Neural cell (in vitro differentiated cells): ENCODE data around the gene USP40. TPM values are rescaled to one million over a fixed set of nuclear protein-coding genes. Genes with fewer than 3 reads are reported as not detected.

Experiments
- H2AFZ ChIP-seq: fragments of 200-600, 300-800 bp; sonication (generic), shearing (Covaris generic); 2 replicates; pipeline ENCODE4 v1.6.0; 2014; ENCODE audit warnings: low read depth, mild to moderate bottlenecking, antibody characterized with exemption, low read length, moderate library complexity
- H3F3A ChIP-seq: fragments of 200-600 bp; shearing (Covaris generic); 2 replicates; pipeline ENCODE4 v1.6.1; 2016; ENCODE audit warnings: mild to moderate bottlenecking, moderate library complexity, mixed read lengths, antibody characterized with exemption, low read length; ENCODE audit not compliant: insufficient read depth, poor library complexity, severe bottlenecking
- H3K27ac ChIP-seq: fragments of 200-600, 300-800 bp; sonication (generic), shearing (Covaris generic); 2 replicates; pipeline ENCODE4 v1.5.1; 2014; ENCODE audit warnings: mild to moderate bottlenecking, low read length, moderate library complexity
- H3K27me3 ChIP-seq: fragments of 300-800, 200-600 bp; sonication (generic), shearing (Covaris generic); 2 replicates; pipeline ENCODE4 v1.6.0; 2014; ENCODE audit warnings: mild to moderate bottlenecking, low read depth, low read length, moderate library complexity; ENCODE audit not compliant: insufficient read depth
- H3K36me3 ChIP-seq: fragments of 300-800, 200-600 bp; sonication (generic), shearing (Covaris generic); 2 replicates; pipeline ENCODE4 v1.5.1; 2014; ENCODE audit warnings: mild to moderate bottlenecking, antibody characterized with exemption, low read length, moderate library complexity; ENCODE audit not compliant: insufficient read depth
- H3K4me2 ChIP-seq: fragments of 300-800, 200-600 bp; sonication (generic), shearing (Covaris generic); 2 replicates; pipeline ENCODE4 v1.6.0; 2014; ENCODE audit warnings: mild to moderate bottlenecking, low read length
- H3K4me3 ChIP-seq: fragments of 300-800, 200-600 bp; sonication (generic), shearing (Covaris generic); 2 replicates; pipeline ENCODE4 v1.5.1; 2014; ENCODE audit warnings: mild to moderate bottlenecking, low read length, moderate library complexity
- H3K79me2 ChIP-seq: fragments of 200-600 bp; shearing (Covaris generic); replicated peaks from 2 replicates; pipeline ENCODE4 v1.6.0; 2014; ENCODE audit warnings: mild to moderate bottlenecking, low read length, moderate library complexity; ENCODE audit not compliant: insufficient read depth
- H3K9ac ChIP-seq: fragments of 300-800, 200-600 bp; sonication (generic), shearing (Covaris generic); 2 replicates; pipeline ENCODE4 v1.6.1; 2016; ENCODE audit warnings: mild to moderate bottlenecking, low read length, mixed read lengths
- H3K9me2 ChIP-seq: fragments of 200-600 bp; shearing (Covaris generic); 2 replicates; pipeline ENCODE4 v1.6.1; 2016; ENCODE audit warnings: mild to moderate bottlenecking, low read length, mixed read lengths; ENCODE audit not compliant: insufficient read depth
- H3K9me3 ChIP-seq: fragments of 200-600, 300-800 bp; sonication (generic), shearing (Covaris generic); 2 replicates; pipeline ENCODE4 v1.6.1; 2016; ENCODE audit warnings: mild to moderate bottlenecking, mixed run types, low read length, moderate library complexity, mixed read lengths
- H4K20me1 ChIP-seq: fragments of 200-600 bp; shearing (Covaris generic); 2 replicates; pipeline ENCODE4 v1.6.1; 2016; ENCODE audit warnings: mild to moderate bottlenecking, mixed run types; ENCODE audit not compliant: insufficient read depth
- EP300 ChIP-seq: fragments of 450-650 bp; conservative IDR thresholded peaks from 2 replicates; pipeline ENCODE4 v1.6.1; 2014; ENCODE audit warnings: antibody characterized with exemption, mild to moderate bottlenecking, moderate library complexity; ENCODE audit not compliant: poor library complexity, severe bottlenecking
- EZH2 ChIP-seq: fragments of 200-600, 300-800 bp; shearing (Covaris generic), sonication (generic); IDR thresholded peaks from 2 replicates; pipeline ENCODE4 v1.6.1; 2014; ENCODE audit warnings: antibody characterized with exemption, low read length, borderline replicate concordance, mild to moderate bottlenecking; ENCODE audit not compliant: insufficient read depth, poor library complexity, severe bottlenecking
- MXI1 ChIP-seq: fragments of 450-650 bp; conservative IDR thresholded peaks from 2 replicates; pipeline ENCODE4 v1.6.1; 2014; ENCODE audit warnings: antibody characterized with exemption, mild to moderate bottlenecking; ENCODE audit not compliant: poor library complexity, severe bottlenecking
- POLR2AphosphoS5 ChIP-seq: IDR thresholded peaks from 2 replicates; pipeline ENCODE4 v1.6.1; 2012
- RAD21 ChIP-seq: fragments of 450-650 bp; conservative IDR thresholded peaks from 2 replicates; pipeline ENCODE4 v1.6.1; 2014; ENCODE audit warnings: antibody characterized with exemption, mild to moderate bottlenecking, moderate library complexity
- SMC3 ChIP-seq: fragments of 450-650 bp; conservative IDR thresholded peaks from 2 replicates; pipeline ENCODE4 v1.6.1; 2014; ENCODE audit warnings: antibody characterized with exemption, mild to moderate bottlenecking, moderate library complexity; ENCODE audit not compliant: poor library complexity
- TAF1 ChIP-seq: IDR thresholded peaks from 2 replicates; pipeline ENCODE4 v1.6.1; 2012; ENCODE audit warnings: low read depth
- polyA plus RNA-seq: library from polyadenylated mRNA; depleted of rRNA; stranded (reverse); fragments of >200 nt; gene quantifications from 2 replicates; pipeline ENCODE4 v1.2.3, GENCODE V29; 2014
- TF ChIP-seq, protein P1 (sequence below): fragments of 450-650 bp; IDR thresholded peaks from 2 replicates; pipeline ENCODE4 v1.5.1; 2014; ENCODE audit warnings: antibody characterized with exemption, mild to moderate bottlenecking, moderate library complexity; ENCODE audit not compliant: poor library complexity, severe bottlenecking
- TF ChIP-seq, protein P2 (sequence below): IDR thresholded peaks from 2 replicates; pipeline ENCODE4 v1.6.1; 2012; ENCODE audit warnings: borderline replicate concordance

Gene USP40
- polyA plus RNA-seq, 1 donor from 2014 or later, result 33.3 TPM

DNA sequence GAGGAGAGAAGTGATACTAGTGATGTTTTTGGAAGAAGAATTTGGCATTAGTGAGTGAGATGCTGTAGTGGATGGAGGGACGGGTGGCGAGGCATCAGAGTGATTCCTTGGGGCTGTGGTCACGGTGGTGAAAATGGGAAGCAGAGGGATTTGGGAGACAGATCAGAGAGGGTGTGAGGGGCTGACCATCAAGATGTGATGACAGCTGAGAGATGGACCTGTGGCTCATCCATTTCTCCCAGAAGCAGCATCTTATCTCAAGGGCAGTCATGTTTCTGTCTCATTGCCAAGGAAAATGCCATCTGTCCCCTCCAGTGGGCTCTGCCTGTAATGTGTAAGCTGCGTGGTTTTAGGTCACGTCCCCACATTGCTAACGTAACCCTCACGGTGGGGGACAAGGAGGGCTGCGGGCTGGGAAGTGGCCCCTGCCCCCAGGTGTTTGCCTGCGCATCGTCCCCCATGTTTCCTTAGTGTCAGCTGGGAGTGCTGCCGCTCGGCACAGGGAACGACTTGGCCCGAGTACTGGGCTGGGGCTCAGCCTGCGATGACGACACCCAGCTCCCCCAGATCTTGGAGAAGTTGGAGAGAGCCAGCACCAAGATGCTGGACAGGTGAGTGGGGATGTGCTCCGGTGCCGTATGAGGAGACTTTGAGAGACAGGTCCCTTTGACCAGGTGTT, 121.3 kb downstream of the USP40 start:
- Histone ChIP-seq H3K9me2 (no peaks in the 10 kb centered on the region), H3K36me3 (no peaks in the 10 kb centered on the region), H2AFZ (no peak overlapping the region), H3K27ac (no peak overlapping the region), H3K9ac (no peak overlapping the region), H3K4me2 (no peak overlapping the region), H3K9me3 (no peaks in the 10 kb centered on the region), H3F3A (no peaks in the 10 kb centered on the region), H3K79me2 (no peaks in the 10 kb centered on the region), H4K20me1 (no peaks in the 10 kb centered on the region), H3K4me3 (no peak overlapping the region), H3K27me3 (no peaks in the 10 kb centered on the region)
- TF ChIP-seq, protein P1, sequence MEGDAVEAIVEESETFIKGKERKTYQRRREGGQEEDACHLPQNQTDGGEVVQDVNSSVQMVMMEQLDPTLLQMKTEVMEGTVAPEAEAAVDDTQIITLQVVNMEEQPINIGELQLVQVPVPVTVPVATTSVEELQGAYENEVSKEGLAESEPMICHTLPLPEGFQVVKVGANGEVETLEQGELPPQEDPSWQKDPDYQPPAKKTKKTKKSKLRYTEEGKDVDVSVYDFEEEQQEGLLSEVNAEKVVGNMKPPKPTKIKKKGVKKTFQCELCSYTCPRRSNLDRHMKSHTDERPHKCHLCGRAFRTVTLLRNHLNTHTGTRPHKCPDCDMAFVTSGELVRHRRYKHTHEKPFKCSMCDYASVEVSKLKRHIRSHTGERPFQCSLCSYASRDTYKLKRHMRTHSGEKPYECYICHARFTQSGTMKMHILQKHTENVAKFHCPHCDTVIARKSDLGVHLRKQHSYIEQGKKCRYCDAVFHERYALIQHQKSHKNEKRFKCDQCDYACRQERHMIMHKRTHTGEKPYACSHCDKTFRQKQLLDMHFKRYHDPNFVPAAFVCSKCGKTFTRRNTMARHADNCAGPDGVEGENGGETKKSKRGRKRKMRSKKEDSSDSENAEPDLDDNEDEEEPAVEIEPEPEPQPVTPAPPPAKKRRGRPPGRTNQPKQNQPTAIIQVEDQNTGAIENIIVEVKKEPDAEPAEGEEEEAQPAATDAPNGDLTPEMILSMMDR, result no peak
- TF ChIP-seq, protein P2, sequence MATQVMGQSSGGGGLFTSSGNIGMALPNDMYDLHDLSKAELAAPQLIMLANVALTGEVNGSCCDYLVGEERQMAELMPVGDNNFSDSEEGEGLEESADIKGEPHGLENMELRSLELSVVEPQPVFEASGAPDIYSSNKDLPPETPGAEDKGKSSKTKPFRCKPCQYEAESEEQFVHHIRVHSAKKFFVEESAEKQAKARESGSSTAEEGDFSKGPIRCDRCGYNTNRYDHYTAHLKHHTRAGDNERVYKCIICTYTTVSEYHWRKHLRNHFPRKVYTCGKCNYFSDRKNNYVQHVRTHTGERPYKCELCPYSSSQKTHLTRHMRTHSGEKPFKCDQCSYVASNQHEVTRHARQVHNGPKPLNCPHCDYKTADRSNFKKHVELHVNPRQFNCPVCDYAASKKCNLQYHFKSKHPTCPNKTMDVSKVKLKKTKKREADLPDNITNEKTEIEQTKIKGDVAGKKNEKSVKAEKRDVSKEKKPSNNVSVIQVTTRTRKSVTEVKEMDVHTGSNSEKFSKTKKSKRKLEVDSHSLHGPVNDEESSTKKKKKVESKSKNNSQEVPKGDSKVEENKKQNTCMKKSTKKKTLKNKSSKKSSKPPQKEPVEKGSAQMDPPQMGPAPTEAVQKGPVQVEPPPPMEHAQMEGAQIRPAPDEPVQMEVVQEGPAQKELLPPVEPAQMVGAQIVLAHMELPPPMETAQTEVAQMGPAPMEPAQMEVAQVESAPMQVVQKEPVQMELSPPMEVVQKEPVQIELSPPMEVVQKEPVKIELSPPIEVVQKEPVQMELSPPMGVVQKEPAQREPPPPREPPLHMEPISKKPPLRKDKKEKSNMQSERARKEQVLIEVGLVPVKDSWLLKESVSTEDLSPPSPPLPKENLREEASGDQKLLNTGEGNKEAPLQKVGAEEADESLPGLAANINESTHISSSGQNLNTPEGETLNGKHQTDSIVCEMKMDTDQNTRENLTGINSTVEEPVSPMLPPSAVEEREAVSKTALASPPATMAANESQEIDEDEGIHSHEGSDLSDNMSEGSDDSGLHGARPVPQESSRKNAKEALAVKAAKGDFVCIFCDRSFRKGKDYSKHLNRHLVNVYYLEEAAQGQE, result no peak
- TF ChIP-seq EZH2 (no peak), TAF1 (no peak), EP300 (no peak), POLR2AphosphoS5 (no peak), RAD21 (no peak), SMC3 (no peak), MXI1 (no peak)

DNA sequence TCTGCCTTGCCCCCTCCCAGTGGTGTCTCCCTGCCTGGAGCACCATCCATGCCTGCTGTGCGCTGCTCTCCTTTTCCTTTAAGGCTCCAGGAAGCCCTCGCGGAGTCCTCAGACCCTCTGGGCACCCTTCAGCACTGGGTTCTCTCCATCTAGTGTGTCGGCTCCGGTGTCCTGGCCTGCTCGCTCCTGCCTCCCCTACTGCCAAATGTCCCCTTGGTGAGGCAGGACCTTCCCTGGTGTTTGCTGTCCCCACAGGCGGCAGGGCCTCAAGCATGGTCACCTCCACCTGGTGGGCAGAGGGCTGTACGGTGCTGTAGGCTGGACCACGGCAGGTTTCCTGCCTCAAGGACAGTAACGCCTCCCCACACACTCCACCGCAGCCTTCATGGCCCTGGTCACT, 122.1 kb downstream of the USP40 start:
- Histone ChIP-seq H3K4me3 (no peak overlapping the region), H2AFZ (no peak overlapping the region), H3K9me3 (no peaks in the 10 kb centered on the region), H4K20me1 (no peaks in the 10 kb centered on the region), H3F3A (no peaks in the 10 kb centered on the region), H3K79me2 (no peaks in the 10 kb centered on the region), H3K27ac (no peak overlapping the region), H3K36me3 (no peaks in the 10 kb centered on the region), H3K27me3 (no peaks in the 10 kb centered on the region), H3K9ac (no peak overlapping the region), H3K4me2 (no peak overlapping the region), H3K9me2 (no peaks in the 10 kb centered on the region)
- TF ChIP-seq, protein P1, result no peak
- TF ChIP-seq, protein P2, result no peak
- TF ChIP-seq MXI1 (no peak), EZH2 (no peak), EP300 (no peak), SMC3 (no peak)
